ENCODE results near the gene SF1.

DNA sequence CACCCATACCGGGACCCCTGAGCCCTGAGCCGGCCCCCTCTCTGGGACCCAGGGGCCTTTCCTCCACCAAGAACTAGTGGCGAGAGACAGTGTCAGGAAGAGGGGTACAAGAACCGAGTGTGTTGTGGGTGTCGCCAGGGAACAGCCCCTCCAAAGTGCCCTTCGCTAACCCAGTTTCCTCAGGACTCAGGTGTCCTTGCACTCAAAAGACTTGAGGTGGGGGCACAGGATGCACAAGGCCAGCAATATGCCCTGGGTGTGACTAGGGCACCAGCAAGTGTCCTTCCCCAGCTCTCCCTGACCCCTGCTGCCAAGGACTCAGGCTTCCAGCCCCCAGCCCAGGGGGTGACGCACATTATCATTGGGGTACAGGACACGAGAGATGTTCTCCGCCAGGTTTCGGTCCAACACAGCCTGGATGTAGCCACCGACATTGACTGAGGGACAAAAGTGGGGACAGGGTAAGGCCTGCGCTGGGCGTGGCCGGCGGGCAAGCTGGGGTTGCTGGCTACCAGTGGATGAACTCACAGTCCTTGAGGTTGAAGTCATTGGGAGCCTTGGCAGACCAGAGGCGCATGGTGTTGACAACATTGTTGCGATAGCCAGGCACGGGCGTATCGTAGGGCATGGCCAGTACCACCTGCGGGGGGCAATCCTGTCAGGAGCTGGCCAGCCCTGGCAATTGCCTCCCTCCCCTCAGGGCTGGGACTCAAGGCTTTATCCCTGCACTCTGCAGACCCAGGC is 23.3 kb downstream of the SF1 start:
- TF ChIP-seq PHF8 (conservative IDR thresholded peaks at IDR 0.05; ENCODE audit: low read depth, low read length) = no peak
- TF ChIP-seq EZH2 (IDR thresholded peaks at IDR 0.05; ENCODE audit: low read depth, low read length, severe bottlenecking) = no peak
- TF ChIP-seq, protein P1, sequence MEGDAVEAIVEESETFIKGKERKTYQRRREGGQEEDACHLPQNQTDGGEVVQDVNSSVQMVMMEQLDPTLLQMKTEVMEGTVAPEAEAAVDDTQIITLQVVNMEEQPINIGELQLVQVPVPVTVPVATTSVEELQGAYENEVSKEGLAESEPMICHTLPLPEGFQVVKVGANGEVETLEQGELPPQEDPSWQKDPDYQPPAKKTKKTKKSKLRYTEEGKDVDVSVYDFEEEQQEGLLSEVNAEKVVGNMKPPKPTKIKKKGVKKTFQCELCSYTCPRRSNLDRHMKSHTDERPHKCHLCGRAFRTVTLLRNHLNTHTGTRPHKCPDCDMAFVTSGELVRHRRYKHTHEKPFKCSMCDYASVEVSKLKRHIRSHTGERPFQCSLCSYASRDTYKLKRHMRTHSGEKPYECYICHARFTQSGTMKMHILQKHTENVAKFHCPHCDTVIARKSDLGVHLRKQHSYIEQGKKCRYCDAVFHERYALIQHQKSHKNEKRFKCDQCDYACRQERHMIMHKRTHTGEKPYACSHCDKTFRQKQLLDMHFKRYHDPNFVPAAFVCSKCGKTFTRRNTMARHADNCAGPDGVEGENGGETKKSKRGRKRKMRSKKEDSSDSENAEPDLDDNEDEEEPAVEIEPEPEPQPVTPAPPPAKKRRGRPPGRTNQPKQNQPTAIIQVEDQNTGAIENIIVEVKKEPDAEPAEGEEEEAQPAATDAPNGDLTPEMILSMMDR (IDR thresholded peaks at IDR 0.05; ENCODE audit: control extremely low read depth in 1 of 3, insufficient read depth in 1 of 3, low read depth in 1 of 3, low read length in 3 of 3) = no peak
- no peak for TF ChIP-seq POLR2A (IDR thresholded peaks at IDR 0.05; ENCODE audit: control extremely low read depth in 1 of 2, low read depth in 2 of 2, low read length in 2 of 2)
- TF ChIP-seq SP2 (IDR thresholded peaks at IDR 0.05; ENCODE audit: low read length) = no peak
- TF ChIP-seq GABPA (IDR thresholded peaks at IDR 0.05; ENCODE audit: borderline replicate concordance, insufficient read depth, low read length) = no peak
- no peak for TF ChIP-seq SUZ12 (IDR thresholded peaks at IDR 0.05; ENCODE audit: low read length)
- no peak for TF ChIP-seq NANOG (IDR thresholded peaks at IDR 0.05; ENCODE audit: insufficient read depth, low read depth, low read length, poor library complexity, severe bottlenecking)
- TF ChIP-seq USF2 (IDR thresholded peaks at IDR 0.05; ENCODE audit: low read length) = no peak
- TF ChIP-seq SP4 (IDR thresholded peaks at IDR 0.05; ENCODE audit: low read length) = no peak

Data from H1 (cell line).